HFF-Myc (cell line): ENCODE data around the gene LYST.
A peak's percentile ranks its signal among the peaks of the same experiment; 100 is the strongest.

Experiments
- DNase-seq: peaks from one replicate; pipeline ENCODE4 v3.0.0-alpha.2; 2011; ENCODE audit warnings: low read depth; ENCODE audit errors: extremely low read depth
- H3K4me3 ChIP-seq: replicated peaks from 2 replicates; pipeline ENCODE4 v1.5.1; 2011; ENCODE audit warnings: low read depth, mild to moderate bottlenecking, control low read depth, low read length
- TF ChIP-seq, protein P1 (sequence below): IDR thresholded peaks from 2 replicates; pipeline ENCODE4 v1.5.1; 2012; ENCODE audit warnings: mild to moderate bottlenecking, low read depth, low read length, control low read depth; ENCODE audit errors: missing control alignments

LYST gene

DNA sequence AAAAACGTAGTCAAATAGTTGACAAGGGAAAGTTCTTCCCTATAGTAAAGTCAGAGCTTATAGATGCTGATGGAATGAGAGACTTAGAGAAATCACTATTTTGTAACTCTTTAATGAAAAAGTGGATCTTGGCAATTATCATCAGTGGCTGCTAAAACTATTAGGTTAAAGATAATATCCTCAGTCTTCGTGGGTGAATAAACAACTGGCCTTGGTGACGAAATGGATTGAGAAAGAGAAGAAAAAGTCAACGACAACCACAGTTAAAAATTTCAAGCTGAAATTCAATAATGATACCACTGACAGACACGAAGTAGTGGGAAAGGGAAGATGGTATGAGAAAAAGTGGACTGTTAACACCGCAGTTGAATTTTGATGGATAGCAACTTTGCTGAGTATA, 127.1 kb downstream of the LYST start:
- H3K4me3 ChIP-seq = no peak overlapping the region
- no peak for DNase-seq
- TF ChIP-seq, protein P1, sequence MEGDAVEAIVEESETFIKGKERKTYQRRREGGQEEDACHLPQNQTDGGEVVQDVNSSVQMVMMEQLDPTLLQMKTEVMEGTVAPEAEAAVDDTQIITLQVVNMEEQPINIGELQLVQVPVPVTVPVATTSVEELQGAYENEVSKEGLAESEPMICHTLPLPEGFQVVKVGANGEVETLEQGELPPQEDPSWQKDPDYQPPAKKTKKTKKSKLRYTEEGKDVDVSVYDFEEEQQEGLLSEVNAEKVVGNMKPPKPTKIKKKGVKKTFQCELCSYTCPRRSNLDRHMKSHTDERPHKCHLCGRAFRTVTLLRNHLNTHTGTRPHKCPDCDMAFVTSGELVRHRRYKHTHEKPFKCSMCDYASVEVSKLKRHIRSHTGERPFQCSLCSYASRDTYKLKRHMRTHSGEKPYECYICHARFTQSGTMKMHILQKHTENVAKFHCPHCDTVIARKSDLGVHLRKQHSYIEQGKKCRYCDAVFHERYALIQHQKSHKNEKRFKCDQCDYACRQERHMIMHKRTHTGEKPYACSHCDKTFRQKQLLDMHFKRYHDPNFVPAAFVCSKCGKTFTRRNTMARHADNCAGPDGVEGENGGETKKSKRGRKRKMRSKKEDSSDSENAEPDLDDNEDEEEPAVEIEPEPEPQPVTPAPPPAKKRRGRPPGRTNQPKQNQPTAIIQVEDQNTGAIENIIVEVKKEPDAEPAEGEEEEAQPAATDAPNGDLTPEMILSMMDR = no peak

DNA sequence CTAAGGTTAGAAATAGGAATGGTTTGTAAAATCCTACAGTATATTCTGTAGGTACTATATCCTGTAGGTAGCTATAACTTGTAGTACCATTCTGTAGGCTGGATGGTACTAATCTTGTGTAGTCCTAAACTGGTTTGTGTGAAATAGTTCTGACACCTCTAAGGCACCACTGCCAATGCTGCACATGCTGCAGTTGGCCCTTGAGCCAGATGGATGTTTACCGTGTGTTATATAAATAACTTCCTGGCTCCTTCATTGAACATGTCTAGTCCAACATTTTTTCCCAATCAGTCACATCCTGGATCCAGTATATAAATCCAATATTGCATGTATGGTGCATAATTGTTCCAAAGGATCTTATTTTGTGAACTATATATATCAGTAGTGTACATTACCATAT, 127.6 kb downstream of the LYST start:
- peak; percentile 30 for DNase-seq

DNA sequence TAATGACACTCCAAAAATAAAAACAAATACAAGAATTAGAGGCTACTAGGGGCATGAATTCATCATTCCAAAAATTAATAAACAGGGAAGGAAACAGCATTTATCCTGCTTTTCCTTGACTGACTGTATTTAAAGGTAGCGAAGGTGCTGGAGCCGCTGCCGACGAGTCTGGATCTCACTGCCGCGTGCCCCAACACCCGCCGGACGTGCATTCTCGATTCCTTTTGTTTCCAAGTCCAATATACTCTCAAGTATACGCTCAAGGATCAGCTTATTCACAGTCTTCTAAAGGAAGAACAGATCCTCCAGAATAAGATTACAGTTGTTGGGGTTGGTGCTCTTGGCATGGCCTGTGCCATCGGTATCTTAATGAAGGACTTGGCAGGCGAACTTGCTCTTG, 129.0 kb downstream of the LYST start:
- no peak overlapping the region for H3K4me3 ChIP-seq
- TF ChIP-seq, protein P1 = no peak
- DNase-seq = no peak

More for the DNA sequence above, 127.6 kb downstream of the LYST start:
- TF ChIP-seq, protein P1 = no peak
- no peak overlapping the region for H3K4me3 ChIP-seq

GRCh38 chr1:235736263-235736662, 130.4 kb downstream of the LYST start:
- TF ChIP-seq, protein P1 = no peak
- no peak overlapping the region for H3K4me3 ChIP-seq
- DNase-seq = no peak

- no peak for DNase-seq
- TF ChIP-seq, protein P1 = no peak
- H3K4me3 ChIP-seq = no peak overlapping the region
Observed at GRCh38 chr1:235735621-235736020, 131.1 kb downstream of the LYST start.

- TF ChIP-seq, protein P1 = no peak
- no peak overlapping the region for H3K4me3 ChIP-seq
- DNase-seq = no peak
Observed at GRCh38 chr1:235734335-235734734, 132.4 kb downstream of the LYST start.

DNA sequence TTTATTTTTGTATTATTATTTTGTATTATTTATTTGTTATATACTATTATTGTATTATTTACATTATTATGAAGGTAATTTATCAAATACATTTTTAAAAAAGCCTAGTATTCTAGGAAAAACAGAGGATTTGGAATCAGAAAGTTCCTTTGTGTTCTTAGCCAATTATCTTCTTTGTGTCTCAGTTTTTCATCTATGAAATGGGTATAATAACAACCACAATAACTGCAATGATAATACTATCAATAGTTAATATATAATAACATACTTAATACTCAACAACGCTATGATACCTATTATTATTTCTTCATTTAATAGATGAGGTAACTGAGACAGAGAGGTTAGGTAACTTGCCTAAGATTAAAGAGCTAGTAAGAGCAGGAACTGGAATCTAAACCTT, 136.7 kb downstream of the LYST start:
- no peak for DNase-seq
- no peak overlapping the region for H3K4me3 ChIP-seq
- TF ChIP-seq, protein P1 = no peak
